HG03097 (cell line): Measurements from ENCODE around the gene KTN1.

Source experiments
- ATAC-seq: cut with Tn5 transposase; IDR thresholded peaks from one replicate; pipeline ENCODE4 v1.9.1; 2021; ENCODE audit not compliant: unreplicated experiment, low FRiP score

The KTN1 gene

DNA sequence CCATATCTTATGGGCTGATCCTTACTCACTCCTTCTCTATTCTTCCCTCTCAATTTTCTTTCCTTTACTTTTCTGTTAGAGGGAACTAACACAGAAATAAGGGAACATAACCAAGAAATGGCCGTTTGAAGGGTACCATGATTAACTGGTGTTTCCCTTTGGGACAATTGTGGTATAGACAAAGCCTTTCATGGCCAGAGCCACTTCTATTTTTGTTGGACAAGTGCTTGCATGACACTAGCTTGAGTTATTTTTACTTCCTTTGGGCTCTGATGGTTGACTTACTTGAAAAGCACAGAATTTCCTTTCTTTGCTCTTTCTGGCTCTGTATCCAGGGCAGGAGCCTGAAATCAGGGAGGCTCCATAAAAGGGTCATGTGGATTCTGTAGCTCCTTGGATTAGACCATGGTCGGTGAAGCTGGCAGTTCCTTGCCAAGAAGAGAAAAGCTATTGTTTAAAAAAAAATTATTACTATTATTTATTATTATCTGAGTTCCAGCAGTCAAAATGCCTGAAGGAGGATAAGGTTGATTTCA lies 130.6 kb downstream of the KTN1 start:
- ATAC-seq, result no peak

DNA sequence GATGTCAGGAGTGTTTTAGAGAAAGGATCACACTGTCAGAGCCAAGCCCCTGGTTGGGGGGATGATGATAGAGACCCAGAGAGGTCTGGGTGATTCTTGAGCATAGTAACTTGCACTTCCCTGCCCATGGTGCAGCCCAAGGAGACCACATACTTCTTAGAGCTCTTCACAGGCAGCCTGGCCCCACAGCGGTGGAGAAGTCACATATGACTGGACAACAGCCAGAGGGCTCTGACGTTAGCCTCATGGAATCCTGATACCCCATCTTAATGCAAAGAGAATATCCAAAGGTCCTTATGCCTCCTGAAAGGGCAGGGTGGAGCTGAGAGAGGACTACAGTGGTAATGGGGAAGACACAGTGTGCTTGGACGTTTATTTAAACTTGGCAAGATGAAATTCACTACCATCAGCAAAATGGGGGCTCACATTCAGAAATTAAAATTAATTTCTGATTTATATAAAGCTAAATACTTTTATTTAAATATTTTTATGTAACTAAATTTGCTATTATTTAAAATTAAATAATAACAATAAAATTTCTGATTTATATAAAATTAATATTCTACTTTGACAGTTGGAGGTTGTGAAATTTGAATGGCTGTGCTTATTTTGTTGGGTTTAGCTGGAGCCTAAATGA lies 131.3 kb downstream of the KTN1 start:
- no peak for ATAC-seq

DNA sequence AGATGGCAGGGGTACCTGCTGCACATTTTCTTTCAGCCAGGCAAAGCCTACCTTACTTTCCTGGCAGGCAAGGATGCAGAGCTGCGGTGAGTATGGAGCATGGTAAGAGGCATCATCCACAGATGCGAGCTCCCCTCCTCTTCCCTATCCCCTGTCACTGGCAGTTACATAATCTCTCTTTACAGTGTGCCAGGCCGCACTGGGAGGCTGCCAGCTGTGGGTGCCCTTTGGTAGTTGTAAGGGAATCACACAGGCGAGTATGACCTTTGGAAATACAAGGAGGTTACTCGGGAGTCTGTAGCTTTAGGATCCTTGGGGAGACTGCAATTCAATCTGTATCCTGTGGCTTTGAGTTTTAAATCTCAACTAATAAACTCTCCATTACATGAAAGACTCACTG lies 132.5 kb downstream of the KTN1 start:
- ATAC-seq, result no peak

DNA sequence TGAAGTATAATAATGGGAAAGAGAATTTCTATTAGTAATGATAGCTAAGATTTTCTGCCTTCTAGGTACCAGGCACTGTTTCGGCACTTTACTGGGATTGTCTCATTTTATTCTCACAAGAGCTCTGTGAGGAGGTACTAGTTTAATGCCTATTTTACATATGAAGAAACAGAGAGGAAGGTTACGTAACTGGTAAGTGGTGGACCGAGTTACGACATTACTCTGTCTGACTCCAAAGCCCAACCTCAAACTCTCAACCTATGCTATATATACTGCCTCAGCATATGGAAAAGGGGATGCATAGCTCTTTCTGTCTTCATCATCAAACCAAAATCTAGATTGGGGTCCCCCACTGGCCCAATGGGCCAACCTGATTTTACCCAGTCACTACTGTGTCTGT lies 133.5 kb downstream of the KTN1 start:
- ATAC-seq, result no peak

DNA sequence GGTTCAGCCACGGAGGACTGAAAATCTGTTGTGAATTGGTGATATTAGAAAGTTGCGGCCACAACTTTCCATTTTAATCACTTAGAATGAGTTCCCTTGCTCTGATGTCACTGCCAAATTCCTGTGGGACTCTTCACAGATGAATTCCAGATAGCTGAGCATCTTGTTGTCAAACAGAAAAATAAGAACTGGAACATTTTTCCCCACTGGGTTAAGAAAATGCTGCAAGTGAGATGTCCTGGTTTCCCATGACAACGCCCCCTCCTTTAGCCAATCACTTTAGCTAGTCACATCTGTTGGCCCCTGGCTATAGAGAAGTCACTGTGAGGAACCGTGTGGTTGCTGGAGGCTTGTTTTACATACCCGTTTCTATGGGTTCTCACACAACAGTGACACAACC lies 135.9 kb downstream of the KTN1 start:
- no peak for ATAC-seq

DNA sequence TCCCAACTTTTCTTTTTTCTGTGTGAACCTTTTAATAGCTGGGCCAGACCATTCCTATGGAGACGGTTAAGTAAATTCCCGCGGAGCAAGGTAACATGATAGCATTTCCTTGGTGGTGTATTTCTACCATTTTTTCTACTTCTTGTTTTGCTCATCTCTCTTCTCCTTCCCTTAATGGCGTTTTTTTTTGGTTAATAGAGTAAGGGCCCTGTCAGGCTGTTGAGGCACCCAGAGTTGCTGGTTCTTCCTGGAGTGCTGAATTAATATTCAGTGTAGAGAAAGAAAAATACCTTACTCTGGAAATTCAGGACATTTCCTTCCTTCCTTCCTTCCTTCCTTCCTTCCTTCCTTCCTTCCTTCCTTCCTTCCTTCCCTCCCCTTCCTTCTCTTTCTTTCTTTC lies 137.6 kb downstream of the KTN1 start:
- ATAC-seq, result no peak

DNA sequence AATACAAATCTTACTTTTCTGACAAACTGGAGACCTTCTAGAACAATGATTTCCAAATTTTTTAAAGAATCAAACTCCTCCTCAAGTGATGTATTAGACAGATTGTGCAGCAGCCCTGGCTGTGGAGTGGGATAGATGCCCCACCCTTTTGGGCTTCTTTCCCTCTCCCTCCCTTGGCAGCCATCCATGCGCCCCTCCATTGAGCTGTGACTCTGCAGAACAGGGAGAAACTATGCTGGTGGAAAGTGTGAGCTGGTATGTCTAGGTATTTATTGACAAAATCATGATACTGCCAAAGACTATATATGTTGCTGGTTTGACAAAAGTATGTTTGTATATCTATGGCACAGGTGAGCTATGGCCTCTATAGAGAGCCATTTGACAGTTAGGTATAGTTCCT lies 138.5 kb downstream of the KTN1 start:
- no peak for ATAC-seq

DNA sequence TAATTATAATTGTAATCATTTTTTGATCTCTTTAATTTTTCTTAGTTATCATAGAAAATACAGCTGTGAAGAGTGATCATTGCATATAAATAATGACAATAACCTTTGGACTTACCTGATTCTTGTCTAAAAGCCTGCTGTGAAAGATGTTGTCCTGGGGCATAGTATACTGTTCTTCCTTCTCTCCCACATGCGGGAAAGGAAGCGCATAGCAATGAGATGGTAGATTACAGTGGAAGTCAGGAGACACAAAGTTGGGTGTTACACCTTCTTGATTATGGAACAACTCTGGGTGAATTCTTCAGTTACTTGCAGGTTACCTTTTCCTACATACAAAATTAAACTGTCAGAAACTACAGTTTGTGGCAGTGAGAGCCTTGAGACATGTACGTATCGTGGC lies 140.8 kb downstream of the KTN1 start:
- no peak for ATAC-seq

DNA sequence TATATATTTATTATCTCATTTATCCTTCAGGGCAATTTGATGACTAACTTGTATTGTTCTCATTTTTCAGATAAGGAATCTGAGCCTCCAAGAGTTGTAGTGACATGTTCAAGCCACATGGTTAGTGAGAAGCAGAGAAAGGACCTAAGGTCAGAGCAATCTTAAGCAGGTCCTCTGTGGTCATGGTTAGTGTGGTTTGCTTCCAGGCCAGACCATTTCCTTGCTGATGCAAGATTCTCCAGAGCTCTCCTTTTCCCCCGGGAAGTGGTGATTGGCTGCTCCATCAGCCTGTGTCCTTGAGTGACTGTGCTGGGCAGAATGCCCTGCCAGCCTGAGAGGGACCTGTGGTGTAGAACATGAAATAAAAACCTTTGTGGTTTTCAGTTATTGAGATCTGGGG lies 141.3 kb downstream of the KTN1 start:
- no peak for ATAC-seq

DNA sequence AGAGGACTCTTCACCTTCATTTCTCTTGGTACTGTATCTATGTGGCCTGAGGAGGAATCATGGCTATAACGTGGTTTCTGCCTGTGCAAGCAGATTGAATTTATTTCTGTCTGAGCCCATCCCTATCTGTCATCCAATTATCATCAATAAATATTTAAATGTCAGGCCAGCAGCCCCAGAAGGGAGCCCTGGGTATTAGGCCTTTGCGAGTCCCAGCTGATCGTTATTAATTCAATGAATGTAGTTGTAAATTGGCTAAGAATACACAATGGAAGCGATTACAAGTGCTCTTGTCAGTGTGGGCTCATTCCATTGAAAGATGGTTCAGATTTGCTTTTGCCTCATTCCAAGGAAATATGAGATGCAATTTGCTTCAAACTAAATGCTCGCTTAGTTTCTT lies 142.0 kb downstream of the KTN1 start:
- no peak for ATAC-seq

DNA sequence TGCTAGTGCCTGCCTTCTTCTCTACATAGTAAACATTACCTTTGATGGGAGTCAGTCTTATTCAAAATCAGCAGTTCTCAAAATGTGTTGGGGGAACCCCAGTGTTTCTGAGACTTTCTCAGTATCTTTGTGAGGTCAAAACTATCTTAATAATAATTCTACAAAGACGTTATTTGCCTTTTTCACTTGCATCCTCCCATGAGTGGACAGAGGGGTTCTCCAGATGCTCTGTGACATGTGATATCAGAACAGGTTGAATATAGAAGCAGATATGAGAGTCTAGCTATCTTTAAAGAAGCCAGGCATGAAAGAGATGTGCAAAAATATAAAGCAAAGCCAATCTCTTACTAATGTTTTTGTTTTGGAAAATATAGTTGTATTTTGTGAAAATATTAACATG lies 144.7 kb downstream of the KTN1 start:
- no peak for ATAC-seq

DNA sequence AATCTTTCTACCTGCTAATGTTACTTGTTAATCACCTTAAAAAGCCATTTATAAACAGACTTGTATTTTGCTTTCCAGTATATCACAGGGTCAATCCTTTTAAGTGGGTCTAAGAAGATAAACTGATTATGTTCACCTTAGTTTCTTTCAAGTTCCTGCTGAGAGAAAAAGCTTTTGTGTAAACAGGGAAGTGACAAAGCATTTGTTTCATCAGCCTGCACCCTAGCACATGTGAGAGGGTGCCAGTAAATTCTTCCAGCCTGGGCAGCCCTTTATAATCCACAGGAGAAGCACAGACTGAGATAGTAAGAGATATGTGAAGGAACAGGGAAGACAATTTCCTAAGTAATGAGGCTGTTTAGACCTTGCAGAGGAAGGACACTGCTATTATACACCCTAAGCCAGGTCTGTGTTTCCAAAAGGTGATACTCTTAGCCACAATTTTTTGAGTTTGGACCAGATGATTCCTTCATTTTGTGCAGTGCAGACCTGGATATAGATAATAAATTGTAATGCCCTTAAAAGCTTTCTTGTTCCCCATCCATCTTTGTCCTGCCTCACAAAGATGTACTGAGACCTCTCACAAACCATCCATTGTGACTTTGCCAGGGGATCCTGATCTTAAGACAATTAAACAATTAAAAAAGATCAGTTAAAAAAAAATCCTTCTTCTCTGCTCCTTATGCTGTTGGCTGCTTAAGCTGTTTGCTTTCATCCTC lies 150.7 kb downstream of the KTN1 start:
- ATAC-seq, result no peak

DNA sequence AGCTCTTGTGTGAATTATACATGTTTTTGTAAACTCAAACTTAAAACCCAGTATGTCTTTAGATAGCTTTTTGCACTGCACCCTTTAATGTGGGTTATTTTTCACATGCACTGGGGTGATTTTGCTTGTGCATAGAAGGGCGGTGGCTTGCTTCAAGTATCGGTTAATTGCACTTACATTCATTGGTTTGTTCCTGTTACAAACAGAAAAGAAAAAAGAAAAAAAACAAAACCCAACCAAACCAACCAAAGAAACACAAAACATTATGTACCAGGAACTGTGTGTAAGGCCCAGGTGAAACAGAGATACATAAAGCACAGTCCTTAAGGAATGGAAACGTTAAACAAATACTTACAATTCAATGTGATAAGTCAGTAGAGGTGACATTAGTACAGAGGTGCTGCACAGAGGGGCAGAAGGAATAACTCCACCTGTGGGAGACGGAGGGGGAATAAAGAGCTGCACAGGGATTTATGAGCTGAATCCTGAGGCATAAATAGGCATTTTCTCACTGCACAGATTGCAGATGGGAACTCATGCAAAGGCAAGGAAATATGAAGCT lies 151.4 kb downstream of the KTN1 start:
- ATAC-seq, result no peak

DNA sequence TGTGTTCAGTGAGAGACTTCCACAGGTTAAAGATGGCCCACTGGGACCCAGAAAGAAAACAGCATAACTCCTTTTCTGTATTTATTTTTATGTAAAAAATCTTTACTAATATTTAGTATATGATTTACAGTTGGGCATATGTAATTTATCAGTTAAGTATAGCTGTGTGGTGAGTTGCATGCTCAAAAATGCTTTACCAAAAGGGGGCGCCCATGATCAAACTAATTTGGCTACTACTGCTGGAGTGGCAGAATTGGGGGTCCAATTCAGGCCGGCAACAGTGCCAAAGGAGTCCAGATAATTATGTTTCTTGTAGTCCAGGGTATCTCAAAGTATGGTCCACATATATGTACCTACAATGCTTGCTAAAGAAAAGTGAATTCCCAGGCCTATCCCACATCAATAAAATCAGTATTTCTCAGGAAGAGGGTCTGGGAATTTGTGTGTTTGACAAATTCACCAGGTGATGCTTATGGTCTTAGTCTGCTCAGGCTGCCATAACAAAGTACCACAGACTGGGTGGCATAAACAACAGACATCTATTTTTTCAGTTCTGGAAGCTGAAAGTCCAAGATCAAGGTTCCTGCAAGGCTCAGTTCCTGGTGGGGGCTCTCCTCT lies 152.0 kb downstream of the KTN1 start:
- ATAC-seq, result no peak

DNA sequence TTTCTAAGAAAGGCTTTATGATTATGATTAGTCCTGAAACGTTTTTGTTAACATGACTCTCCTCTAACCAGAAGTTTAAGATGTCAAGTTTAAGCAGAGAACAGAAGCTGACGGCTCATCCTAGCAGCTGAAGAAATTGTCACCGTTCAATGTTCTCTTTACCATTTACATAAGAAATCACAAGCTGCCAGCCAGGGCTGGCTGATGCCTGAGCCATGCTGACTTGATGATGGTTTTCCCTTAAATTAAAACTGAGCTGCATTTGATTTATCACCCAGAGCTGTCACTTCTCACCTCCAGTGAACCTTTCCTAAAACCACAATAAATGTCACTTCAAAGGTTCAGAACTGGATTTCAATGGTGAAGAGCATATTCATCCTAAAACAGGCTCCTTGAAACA lies 153.6 kb downstream of the KTN1 start:
- no peak for ATAC-seq
